ENCODE data around the gene GRIK5. TPM values are rescaled to one million over a fixed set of nuclear protein-coding genes. Genes with fewer than 3 reads are reported as not detected.

The GRIK5 gene
- total and polyA plus RNA-seq, 2 of the 8 experiments (the other 6 are each of a cell fraction or from before 2014, with no cell fraction given) = 17.8 to 42.9 TPM

DNA sequence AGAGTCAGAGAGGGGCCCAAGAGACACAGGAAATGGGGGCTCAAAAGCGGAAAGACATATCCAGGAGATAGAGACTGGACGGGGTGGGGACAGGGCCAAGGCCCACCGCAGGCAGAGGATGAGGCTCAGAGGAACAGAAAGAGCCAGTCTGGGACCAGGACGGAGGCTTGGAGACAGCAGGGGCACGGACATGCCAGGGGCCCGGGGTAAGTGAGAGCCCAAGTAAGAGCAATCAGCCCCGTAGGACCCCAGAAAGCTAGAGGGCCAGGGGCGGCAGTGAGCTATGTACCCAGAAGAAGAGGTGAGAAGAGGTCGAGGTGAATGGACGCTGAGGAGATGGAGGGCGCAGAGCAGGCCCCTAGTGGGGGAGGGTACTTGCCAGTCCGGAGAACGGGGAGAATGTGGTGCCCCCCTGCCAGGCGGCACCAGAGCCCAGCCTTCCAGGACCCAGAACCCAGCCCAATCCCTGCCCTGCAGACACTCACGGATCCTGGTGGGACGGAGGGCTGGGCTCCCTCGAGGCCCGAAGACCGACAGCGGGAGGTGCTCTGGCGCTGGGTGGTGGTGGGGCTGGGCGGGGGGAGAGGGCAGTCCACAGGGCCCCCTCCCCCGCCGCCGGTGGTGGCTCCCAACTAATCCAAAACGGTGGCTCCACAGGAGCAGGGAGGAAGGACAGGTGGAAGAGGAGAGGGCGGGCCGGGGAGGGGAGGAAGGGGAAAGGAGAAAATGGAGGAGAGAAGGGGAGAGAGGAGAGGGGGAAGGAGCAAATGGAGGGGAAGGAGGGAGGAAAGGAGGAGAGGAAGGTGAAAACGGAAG is 1.0 kb downstream of the GRIK5 start (continued):
- TF ChIP-seq CTBP2 (IDR thresholded peaks at IDR 0.05; ENCODE audit: borderline replicate concordance, insufficient read depth, insufficient read length, low read length) (no peak), GABPA (IDR thresholded peaks at IDR 0.05; ENCODE audit: borderline replicate concordance, insufficient read depth, low read length) (no peak), HDAC2 (IDR thresholded peaks at IDR 0.05; ENCODE audit: borderline replicate concordance in 1 of 2, low read depth in 2 of 2, low read length in 2 of 2) (no peak), HDAC6 (IDR thresholded peaks at IDR 0.05; ENCODE audit: low read depth, low read length) (no peak), RNF2 (IDR thresholded peaks at IDR 0.05; ENCODE audit: borderline replicate concordance, low read depth, low read length, missing control alignments, poor library complexity, severe bottlenecking) (no peak)
- TF ChIP-seq, protein P1, sequence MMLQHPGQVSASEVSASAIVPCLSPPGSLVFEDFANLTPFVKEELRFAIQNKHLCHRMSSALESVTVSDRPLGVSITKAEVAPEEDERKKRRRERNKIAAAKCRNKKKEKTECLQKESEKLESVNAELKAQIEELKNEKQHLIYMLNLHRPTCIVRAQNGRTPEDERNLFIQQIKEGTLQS (IDR thresholded peaks at IDR 0.05; ENCODE audit: insufficient read depth, low read depth, low read length) = no peak
- TF ChIP-seq, protein P2, sequence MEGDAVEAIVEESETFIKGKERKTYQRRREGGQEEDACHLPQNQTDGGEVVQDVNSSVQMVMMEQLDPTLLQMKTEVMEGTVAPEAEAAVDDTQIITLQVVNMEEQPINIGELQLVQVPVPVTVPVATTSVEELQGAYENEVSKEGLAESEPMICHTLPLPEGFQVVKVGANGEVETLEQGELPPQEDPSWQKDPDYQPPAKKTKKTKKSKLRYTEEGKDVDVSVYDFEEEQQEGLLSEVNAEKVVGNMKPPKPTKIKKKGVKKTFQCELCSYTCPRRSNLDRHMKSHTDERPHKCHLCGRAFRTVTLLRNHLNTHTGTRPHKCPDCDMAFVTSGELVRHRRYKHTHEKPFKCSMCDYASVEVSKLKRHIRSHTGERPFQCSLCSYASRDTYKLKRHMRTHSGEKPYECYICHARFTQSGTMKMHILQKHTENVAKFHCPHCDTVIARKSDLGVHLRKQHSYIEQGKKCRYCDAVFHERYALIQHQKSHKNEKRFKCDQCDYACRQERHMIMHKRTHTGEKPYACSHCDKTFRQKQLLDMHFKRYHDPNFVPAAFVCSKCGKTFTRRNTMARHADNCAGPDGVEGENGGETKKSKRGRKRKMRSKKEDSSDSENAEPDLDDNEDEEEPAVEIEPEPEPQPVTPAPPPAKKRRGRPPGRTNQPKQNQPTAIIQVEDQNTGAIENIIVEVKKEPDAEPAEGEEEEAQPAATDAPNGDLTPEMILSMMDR (IDR thresholded peaks at IDR 0.05; ENCODE audit: control extremely low read depth in 1 of 3, insufficient read depth in 1 of 3, low read depth in 1 of 3, low read length in 3 of 3) = no peak
